H9 (cell line): ENCODE measurements around the gene RPL5. TPM values are rescaled to one million over a fixed set of nuclear protein-coding genes. Genes with fewer than 3 reads are reported as not detected.

Source experiments
- DNase-seq: peaks from one replicate; pipeline ENCODE4 v3.0.0-alpha.2; 2017
- H2AFZ ChIP-seq: one replicate; pipeline ENCODE4 v1.6.1; 2013; ENCODE audit warnings: mild to moderate bottlenecking, low read length, control low read depth, moderate library complexity
- H2AK5ac ChIP-seq: 2 replicates; pipeline ENCODE4 v1.6.1; 2013; ENCODE audit warnings: low read length, control low read depth, mixed read lengths; ENCODE audit not compliant: insufficient read length
- H2BK120ac ChIP-seq: one replicate; pipeline ENCODE4 v1.6.1; 2013; ENCODE audit warnings: low read depth, mild to moderate bottlenecking, low read length, control low read depth, inconsistent platforms; ENCODE audit not compliant: poor library complexity, severe bottlenecking
- H2BK12ac ChIP-seq: 2 replicates; pipeline ENCODE4 v1.6.1; 2013; ENCODE audit warnings: low read length, control low read depth, mixed read lengths, low read depth; ENCODE audit not compliant: insufficient read length
- H2BK15ac ChIP-seq: 2 replicates; pipeline ENCODE4 v1.6.1; 2013; ENCODE audit warnings: low read depth, low read length, control low read depth
- H2BK20ac ChIP-seq: one replicate; pipeline ENCODE4 v1.6.1; 2013; ENCODE audit warnings: low read depth, mild to moderate bottlenecking, low read length, control low read depth, inconsistent platforms; ENCODE audit not compliant: poor library complexity, severe bottlenecking
- H2BK5ac ChIP-seq: 2 replicates; pipeline ENCODE4 v1.6.1; 2013; ENCODE audit warnings: low read length, control low read depth, mixed read lengths; ENCODE audit not compliant: insufficient read length
- H3K14ac ChIP-seq: 2 replicates; pipeline ENCODE4 v1.6.1; 2013; ENCODE audit warnings: low read length, control low read depth; ENCODE audit not compliant: insufficient read depth
- H3K18ac ChIP-seq: 2 replicates; pipeline ENCODE4 v1.6.1; 2013; ENCODE audit warnings: low read depth, mild to moderate bottlenecking, mixed read lengths, low read length, control low read depth; ENCODE audit not compliant: insufficient read length
- H3K23ac ChIP-seq: 2 replicates; pipeline ENCODE4 v1.6.1; 2013; ENCODE audit warnings: low read length, control low read depth, mixed read lengths, low read depth; ENCODE audit not compliant: insufficient read length
- H3K23me2 ChIP-seq: 2 replicates; pipeline ENCODE4 v1.6.1; 2013; ENCODE audit warnings: low read depth, mild to moderate bottlenecking, mixed read lengths, low read length, control low read depth; ENCODE audit not compliant: insufficient read length, poor library complexity, severe bottlenecking
- H3K27ac ChIP-seq: 2 replicates; pipeline ENCODE4 v1.5.1; 2013; ENCODE audit warnings: low read length, control low read depth, mixed read lengths, low read depth; ENCODE audit not compliant: insufficient read length
- H3K27me3 ChIP-seq: 2 replicates; pipeline ENCODE4 v1.6.1; 2013; ENCODE audit warnings: low read length, control low read depth, inconsistent platforms; ENCODE audit not compliant: insufficient read depth
- H3K4ac ChIP-seq: 2 replicates; pipeline ENCODE4 v1.6.1; 2013; ENCODE audit warnings: low read depth, mild to moderate bottlenecking, control low read depth, inconsistent platforms, low read length, moderate library complexity
- H3K4me1 ChIP-seq: 2 replicates; pipeline ENCODE4 v1.6.1; 2013; ENCODE audit warnings: low read length, control low read depth, inconsistent platforms; ENCODE audit not compliant: insufficient read depth
- H3K4me2 ChIP-seq: 2 replicates; pipeline ENCODE4 v1.6.1; 2013; ENCODE audit warnings: low read length, control low read depth, mixed read lengths; ENCODE audit not compliant: insufficient read length, insufficient read depth
- H3K56ac ChIP-seq: 2 replicates; pipeline ENCODE4 v1.6.1; 2013; ENCODE audit warnings: low read depth, mild to moderate bottlenecking, mixed read lengths, low read length, control low read depth; ENCODE audit not compliant: insufficient read length
- H3K79me1 ChIP-seq: 2 replicates; pipeline ENCODE4 v1.6.1; 2013; ENCODE audit warnings: low read depth, mild to moderate bottlenecking, moderate library complexity, low read length, control low read depth, inconsistent platforms; ENCODE audit not compliant: insufficient read depth, poor library complexity, severe bottlenecking
- H3K79me2 ChIP-seq: 2 replicates; pipeline ENCODE4 v1.6.1; 2013; ENCODE audit warnings: low read length, control low read depth, inconsistent platforms; ENCODE audit not compliant: insufficient read depth
- H3K9ac ChIP-seq: 2 replicates; pipeline ENCODE4 v1.6.1; 2013; ENCODE audit warnings: low read length, control low read depth, mixed read lengths; ENCODE audit not compliant: insufficient read length; ENCODE audit errors: extremely low read depth
- H3K9me3 ChIP-seq: one replicate; pipeline ENCODE4 v1.6.1; 2013; ENCODE audit warnings: low read depth, low read length, inconsistent platforms; ENCODE audit not compliant: control insufficient read depth
- H3T11ph ChIP-seq: one replicate; pipeline ENCODE4 v1.6.1; 2013; ENCODE audit warnings: mild to moderate bottlenecking, low read length, control low read depth, inconsistent platforms
- H4K20me1 ChIP-seq: one replicate; pipeline ENCODE4 v1.6.1; 2013; ENCODE audit not compliant: control insufficient read depth, insufficient read length, insufficient read depth
- H4K5ac ChIP-seq: 2 replicates; pipeline ENCODE4 v1.6.1; 2013; ENCODE audit warnings: low read depth, mild to moderate bottlenecking, mixed read lengths, low read length, control low read depth; ENCODE audit not compliant: insufficient read length
- H4K8ac ChIP-seq: replicated peaks from 2 replicates; pipeline ENCODE4 v1.6.1; 2013; ENCODE audit warnings: low read length, control low read depth, mixed read lengths, low read depth; ENCODE audit not compliant: insufficient read length
- H4K91ac ChIP-seq: 2 replicates; pipeline ENCODE4 v1.6.1; 2013; ENCODE audit warnings: low read depth, mild to moderate bottlenecking, moderate library complexity, mixed read lengths, low read length, control low read depth; ENCODE audit not compliant: insufficient read length
- H3K27ac Mint-ChIP-seq, 3 experiments: 2 replicates in 2 of 3; 3 replicates in 1 of 3; pipeline ENCODE4 v1.8.0; 2020 to 2021; ENCODE audit warnings: mixed read lengths in 3 of 3, mild to moderate bottlenecking in 1 of 3, moderate library complexity in 1 of 3
- H3K27me3 Mint-ChIP-seq: 2 replicates; pipeline ENCODE4 v1.8.0; 2021; ENCODE audit warnings: low read depth, mild to moderate bottlenecking, moderate library complexity, mixed read lengths
- H3K36me3 Mint-ChIP-seq, 3 experiments: 2 replicates in 2 of 3; 3 replicates in 1 of 3; pipeline ENCODE4 v1.8.0; 2020 to 2021; ENCODE audit warnings: low read depth in 3 of 3, mixed read lengths in 3 of 3; ENCODE audit not compliant: insufficient read depth in 1 of 3
- H3K4me1 Mint-ChIP-seq, 2 experiments: 2 replicates each; pipeline ENCODE4 v1.8.0; 2020; ENCODE audit warnings: mixed read lengths in 2 of 2
- H3K4me3 Mint-ChIP-seq, 2 experiments: 2 replicates in 1 of 2; 3 replicates in 1 of 2; pipeline ENCODE4 v1.8.0; 2020 to 2021; ENCODE audit warnings: mild to moderate bottlenecking in 2 of 2, mixed read lengths in 2 of 2, moderate library complexity in 1 of 2
- H3K9me3 Mint-ChIP-seq, 2 experiments: 2 replicates in 1 of 2; 3 replicates in 1 of 2; pipeline ENCODE4 v1.8.0; 2020; ENCODE audit warnings: mild to moderate bottlenecking in 2 of 2, mixed read lengths in 2 of 2, moderate library complexity in 1 of 2
- WGBS: extraction: QIAGEN DNeasy Blood & Tissue Kit; methylation state at CpG from one replicate; pipeline ENCODE4 v1.1.7; 2013; ENCODE audit warnings: missing lambda C conversion rate, low lambda C conversion rate, mixed read lengths; ENCODE audit not compliant: insufficient read length; ENCODE audit errors: extremely low coverage; 5-methylcytosine and 5-hydroxymethylcytosine counted together
- total RNA-seq: library from RNA; stranded (reverse); gene quantifications from 2 replicates; pipeline ENCODE4 v1.2.1, GENCODE V29; 2021
- TF ChIP-seq, protein P1 (sequence below): fragments of 200-600 bp; sonication (generic); conservative IDR thresholded peaks from 3 replicates; pipeline ENCODE4 v1.8.0; 2021; ENCODE audit warnings: antibody characterized with exemption, mild to moderate bottlenecking

RPL5 gene
- total RNA-seq, 1 experiment from 2014 or later: 1,608 TPM

GRCh38 chr1:92848201-92848600 lies 16.4 kb downstream of the RPL5 start:
- Histone ChIP-seq H2BK5ac (no peak overlapping the region), H3K4ac (no peak overlapping the region), H2AFZ (no peak overlapping the region), H2BK120ac (no peak overlapping the region), H2BK15ac (no peak overlapping the region), H4K91ac (no peak overlapping the region), H3K9ac (no peak overlapping the region), H2BK20ac (no peak overlapping the region), H3K23ac (no peak overlapping the region), H3K4me2 (no peak overlapping the region), H4K5ac (no peak overlapping the region), H2AK5ac (no peak overlapping the region), H3K14ac (no peak overlapping the region), H3K79me2 (no peaks in the 10 kb centered on the region), H3T11ph (no peak overlapping the region), H3K23me2 (no peaks in the 10 kb centered on the region), H4K8ac (no peak overlapping the region), H3K4me1 (no peaks in the 10 kb centered on the region), H3K27me3 (no peaks in the 10 kb centered on the region), H3K27ac (no peak overlapping the region), H3K18ac (no peak overlapping the region), H2BK12ac (no peak overlapping the region), H3K79me1 (no peaks in the 10 kb centered on the region), H4K20me1 (no peaks in the 10 kb centered on the region), H3K56ac (no peak overlapping the region), H3K9me3 (no peaks in the 10 kb centered on the region)
- Mint-ChIP-seq H3K4me3 (no peak overlapping the region), H3K27me3 (no peaks in the 10 kb centered on the region), H3K4me1 (no peaks in the 10 kb centered on the region), H3K36me3 (peaks cover 10 to 13% (median 12%) of the 10 kb centered on the region in 3 experiments; a peak in 6 of 7 replicates), H3K27ac (no peak overlapping the region), H3K9me3 (no peaks in the 10 kb centered on the region)
- no CpG with 5 or more reads among the region's 4 CpGs for WGBS
- TF ChIP-seq, protein P1, sequence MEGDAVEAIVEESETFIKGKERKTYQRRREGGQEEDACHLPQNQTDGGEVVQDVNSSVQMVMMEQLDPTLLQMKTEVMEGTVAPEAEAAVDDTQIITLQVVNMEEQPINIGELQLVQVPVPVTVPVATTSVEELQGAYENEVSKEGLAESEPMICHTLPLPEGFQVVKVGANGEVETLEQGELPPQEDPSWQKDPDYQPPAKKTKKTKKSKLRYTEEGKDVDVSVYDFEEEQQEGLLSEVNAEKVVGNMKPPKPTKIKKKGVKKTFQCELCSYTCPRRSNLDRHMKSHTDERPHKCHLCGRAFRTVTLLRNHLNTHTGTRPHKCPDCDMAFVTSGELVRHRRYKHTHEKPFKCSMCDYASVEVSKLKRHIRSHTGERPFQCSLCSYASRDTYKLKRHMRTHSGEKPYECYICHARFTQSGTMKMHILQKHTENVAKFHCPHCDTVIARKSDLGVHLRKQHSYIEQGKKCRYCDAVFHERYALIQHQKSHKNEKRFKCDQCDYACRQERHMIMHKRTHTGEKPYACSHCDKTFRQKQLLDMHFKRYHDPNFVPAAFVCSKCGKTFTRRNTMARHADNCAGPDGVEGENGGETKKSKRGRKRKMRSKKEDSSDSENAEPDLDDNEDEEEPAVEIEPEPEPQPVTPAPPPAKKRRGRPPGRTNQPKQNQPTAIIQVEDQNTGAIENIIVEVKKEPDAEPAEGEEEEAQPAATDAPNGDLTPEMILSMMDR: no peak
- no peak for DNase-seq
